Upper lobe of left lung (tissue), 6 donors: ENCODE measurements around the gene SPDYC. TPM values are rescaled to one million over a fixed set of nuclear protein-coding genes. Genes with fewer than 3 reads are reported as not detected.
A peak's percentile ranks its signal among the peaks of the same experiment; 100 is the strongest.
"Not testable (repeated sequence)": the region's sequence is repeated elsewhere in the genome, so short reads cannot be mapped to it uniquely, and the experiment has no call there.

ENCODE experiments used
- ATAC-seq, 2 donors: fragments of 200-7000 bp; cut with Tn5 transposase; one replicate each; pipeline ENCODE4 v1.9.1; 2022; ENCODE audit warnings: mild to moderate bottlenecking in 2 of 2, moderate library complexity in 2 of 2; ENCODE audit not compliant: low FRiP score in 2 of 2
- DNase-seq, 2 donors: peaks; one replicate each; pipeline ENCODE4 v3.0.0-alpha.2; 2019 to 2020
- H3K27ac ChIP-seq, 4 donors: fragments of 200-600 bp; sonication (generic); one replicate each; pipeline ENCODE4 v1.5.1; 2016 to 2019
- H3K27me3 ChIP-seq, 4 donors: fragments of 200-600 bp; sonication (generic); one replicate each; pipeline ENCODE4 v1.5.1; 2017 to 2019
- H3K36me3 ChIP-seq, 4 donors: fragments of 200-600 bp; sonication (generic); one replicate each; pipeline ENCODE4 v1.5.1; 2016 to 2019
- H3K4me1 ChIP-seq, 4 donors: fragments of 200-600 bp; sonication (generic); one replicate each; pipeline ENCODE4 v1.5.1; 2018 to 2019
- H3K4me3 ChIP-seq, 4 donors: fragments of 200-600 bp; sonication (generic); one replicate each; pipeline ENCODE4 v1.5.1; 2017 to 2019; ENCODE audit warnings: mild to moderate bottlenecking in 2 of 4, moderate library complexity in 1 of 4
- H3K9me3 ChIP-seq, 4 donors: fragments of 200-600 bp; sonication (generic); one replicate each; pipeline ENCODE4 v1.5.1; 2018 to 2019
- EP300 ChIP-seq, 4 donors: sonication (generic); formaldehyde crosslinking; IDR thresholded peaks; one replicate each; pipeline ENCODE4 v1.5.1; 2017; ENCODE audit warnings: antibody characterized with exemption in 4 of 4, control low read depth in 2 of 4
- POLR2A ChIP-seq, 4 donors: fragments of 450-650 bp; IDR thresholded peaks; one replicate each; pipeline ENCODE4 v1.5.1; 2016 to 2017; ENCODE audit warnings: antibody characterized with exemption in 4 of 4, mild to moderate bottlenecking in 2 of 4
- POLR2AphosphoS5 ChIP-seq, 2 donors: sonication (generic); formaldehyde crosslinking; IDR thresholded peaks; one replicate each; pipeline ENCODE4 v1.5.1; 2017; ENCODE audit warnings: antibody characterized with exemption in 2 of 2
- WGBS, 2 donors: methylation state at CpG; one replicate each; pipeline ENCODE4 v1.1.5; 2017 to 2018; 5-methylcytosine and 5-hydroxymethylcytosine counted together
- total RNA-seq, 6 donors: library from RNA; depleted of rRNA in 4 of 6; stranded (reverse); fragments of >200 nt in 4 of 6; gene quantifications; one replicate each; pipeline versions ENCODE4 v1.1.0 to v1.2.1, GENCODE V29; 2016 to 2021
- TF ChIP-seq, protein P1 (sequence below), 6 experiments: fragments of 450-650 bp in 4 of 6; fragments of 200-600 bp in 2 of 6; sonication (generic) in 2 of 6; IDR thresholded peaks; one replicate each; pipeline ENCODE4 v1.5.1; 2016 to 2019; ENCODE audit warnings: antibody characterized with exemption in 6 of 6
- donor health status: DM: no; HTN: no; CAD: no; lungs with moderate emphysema.
- donor health status: DM: no; HTN: yes; CAD: no; lungs with severe emphysema.

The SPDYC gene
- total RNA-seq, 6 donors from 2014 or later, result not detected

GRCh38 chr11:65169164-65169641, 830 bp upstream of the SPDYC start:
- no peaks in the 10 kb centered on the region for H3K9me3 ChIP-seq
- H3K4me1 ChIP-seq, result no peaks in the 10 kb centered on the region
- H3K4me3 ChIP-seq, result no peak overlapping the region
- TF ChIP-seq POLR2AphosphoS5 (IDR thresholded peaks at IDR 0.05) (no peak), POLR2A (IDR thresholded peaks at IDR 0.05) (no peak), EP300 (IDR thresholded peaks at IDR 0.05) (no peak)
- TF ChIP-seq, protein P1, sequence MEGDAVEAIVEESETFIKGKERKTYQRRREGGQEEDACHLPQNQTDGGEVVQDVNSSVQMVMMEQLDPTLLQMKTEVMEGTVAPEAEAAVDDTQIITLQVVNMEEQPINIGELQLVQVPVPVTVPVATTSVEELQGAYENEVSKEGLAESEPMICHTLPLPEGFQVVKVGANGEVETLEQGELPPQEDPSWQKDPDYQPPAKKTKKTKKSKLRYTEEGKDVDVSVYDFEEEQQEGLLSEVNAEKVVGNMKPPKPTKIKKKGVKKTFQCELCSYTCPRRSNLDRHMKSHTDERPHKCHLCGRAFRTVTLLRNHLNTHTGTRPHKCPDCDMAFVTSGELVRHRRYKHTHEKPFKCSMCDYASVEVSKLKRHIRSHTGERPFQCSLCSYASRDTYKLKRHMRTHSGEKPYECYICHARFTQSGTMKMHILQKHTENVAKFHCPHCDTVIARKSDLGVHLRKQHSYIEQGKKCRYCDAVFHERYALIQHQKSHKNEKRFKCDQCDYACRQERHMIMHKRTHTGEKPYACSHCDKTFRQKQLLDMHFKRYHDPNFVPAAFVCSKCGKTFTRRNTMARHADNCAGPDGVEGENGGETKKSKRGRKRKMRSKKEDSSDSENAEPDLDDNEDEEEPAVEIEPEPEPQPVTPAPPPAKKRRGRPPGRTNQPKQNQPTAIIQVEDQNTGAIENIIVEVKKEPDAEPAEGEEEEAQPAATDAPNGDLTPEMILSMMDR (IDR thresholded peaks at IDR 0.05), result no peak
- DNase-seq (no peak), ATAC-seq (no peak)
- peak overlapping the region in 1 of 4 donors; percentile 8 for H3K27ac ChIP-seq
- H3K27me3 ChIP-seq, result no peaks in the 10 kb centered on the region
- H3K36me3 ChIP-seq, result no peaks in the 10 kb centered on the region
- 59 to 67% methylated on average over 6 to 11 of the region's 11 CpGs for WGBS, 2 donors

DNA sequence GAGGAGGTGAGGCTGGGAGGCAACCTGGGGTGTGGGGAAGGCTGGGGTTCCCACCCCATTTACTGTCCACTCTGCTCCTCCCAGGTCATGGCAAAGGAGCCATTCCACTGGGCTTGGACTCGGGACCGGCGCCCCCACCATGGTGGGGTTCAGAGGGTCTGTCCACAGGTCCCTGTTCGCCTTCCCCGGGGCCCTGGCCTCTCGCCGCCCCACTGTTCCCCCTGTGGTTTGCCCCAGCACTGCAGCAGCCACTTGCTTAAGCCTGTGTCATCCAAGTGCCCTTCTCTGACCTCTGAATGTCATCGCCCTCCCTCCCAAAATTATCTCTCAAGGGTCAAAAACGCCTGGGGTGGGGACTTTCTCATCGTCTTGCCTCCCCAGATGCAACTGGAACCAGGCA, 2.6 kb downstream of the SPDYC start:
- no peaks in the 10 kb centered on the region for H3K27me3 ChIP-seq
- peak in 1 of 2 donors; percentile 35 for ATAC-seq
- 87 to 93% methylated on average over 9 to 10 of the region's 10 CpGs for WGBS, 2 donors
- H3K27ac ChIP-seq, result no peak overlapping the region
- no peaks in the 10 kb centered on the region for H3K36me3 ChIP-seq
- no peak overlapping the region for H3K4me3 ChIP-seq
- no peaks in the 10 kb centered on the region for H3K9me3 ChIP-seq
- H3K4me1 ChIP-seq, result no peaks in the 10 kb centered on the region
- TF ChIP-seq, protein P1 (IDR thresholded peaks at IDR 0.05), result no peak
- TF ChIP-seq POLR2AphosphoS5 (IDR thresholded peaks at IDR 0.05) (no peak), POLR2A (IDR thresholded peaks at IDR 0.05) (no peak)
- DNase-seq, result peak in 1 of 2 donors; percentile 67

GRCh38 chr11:65174571-65175010, 4.6 kb downstream of the SPDYC start:
- H3K4me3 ChIP-seq, H3K27ac ChIP-seq, H3K4me1 ChIP-seq, H3K36me3 ChIP-seq, DNase-seq, H3K27me3 ChIP-seq, ATAC-seq, H3K9me3 ChIP-seq: not testable (repeated sequence)
- 34 to 72% methylated on average over 2 of the region's 2 CpGs for WGBS, 2 donors

- ATAC-seq (peak; percentile 77 to 88), DNase-seq (peak; percentile 67 to 93)
- Histone ChIP-seq H3K36me3 (peaks cover 0 to 21% (median 10%) of the 10 kb centered on the region in 4 donors), H3K27ac (peak overlapping the region; percentile 90 to 97 (median 96)), H3K9me3 (no peaks in the 10 kb centered on the region), H3K27me3 (no peaks in the 10 kb centered on the region), H3K4me1 (peaks cover 21 to 37% (median 24%) of the 10 kb centered on the region in 4 donors), H3K4me3 (peak overlapping the region; percentile 92 to 97 (median 96))
- TF ChIP-seq POLR2AphosphoS5 (IDR thresholded peaks at IDR 0.05) (no peak), POLR2A (IDR thresholded peaks at IDR 0.05) (peak in 3 of 4 donors; percentile 36 to 51 (median 42))
- TF ChIP-seq, protein P1 (IDR thresholded peaks at IDR 0.05), result peak in 5 of 6 experiments; percentile 48 to 91 (median 75)
- WGBS, 2 donors, result 2 to 3% methylated on average over 8 to 16 of the region's 60 CpGs
These were observed 11.0 kb downstream of the SPDYC start for GRCh38 chr11:65180877-65181568.

DNA sequence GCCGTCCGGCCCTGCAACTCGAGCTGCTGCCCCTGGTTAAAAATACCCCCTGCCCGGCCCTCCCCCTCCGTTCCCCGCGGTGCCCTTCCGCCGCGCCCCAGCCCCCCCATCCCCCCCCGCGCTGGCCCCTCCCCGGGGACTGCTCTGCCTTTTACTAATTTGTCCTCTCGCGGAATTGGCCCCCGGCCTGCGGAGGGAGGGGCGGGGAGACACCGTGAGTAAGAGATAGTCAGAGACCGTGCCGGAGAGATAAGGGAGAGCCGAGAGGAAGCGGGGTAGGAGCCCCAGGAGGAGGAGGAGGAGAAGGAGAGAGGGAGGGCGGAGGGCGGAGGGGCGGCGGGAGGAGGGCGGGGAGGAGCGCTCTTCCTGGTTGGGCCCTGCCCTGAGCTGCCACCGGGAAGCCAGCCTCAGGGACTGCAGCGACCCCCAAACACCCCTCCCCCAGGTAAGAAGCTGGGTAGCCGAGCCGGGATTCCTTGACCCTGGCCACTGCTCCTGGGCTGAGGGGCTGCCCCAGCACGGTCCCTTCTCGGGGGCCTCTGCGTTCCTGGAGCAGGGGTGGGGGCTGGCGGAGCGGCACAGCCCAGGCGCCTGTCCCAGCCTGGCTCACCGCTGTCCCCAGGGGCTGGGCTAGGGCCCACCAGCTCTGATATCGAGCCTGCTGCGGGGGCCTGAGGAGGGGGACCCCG, 11.7 kb downstream of the SPDYC start, which contains the start of gene CAPN1:
Gene CAPN1 (plus strand): TSS at position 360 of the 689 bp plus-strand sequence. CDS start 774 bp downstream, outside the sequence.
- H3K27ac ChIP-seq, result peak within 1 kb of the TSS; percentile 90 to 97 (median 96)
- peaks cover 21 to 37% (median 24%) of the 10 kb centered on the region in 4 donors for H3K4me1 ChIP-seq
- H3K9me3 ChIP-seq, result no peaks in the 10 kb centered on the region
- peak within 1 kb of the TSS; percentile 92 to 97 (median 96) for H3K4me3 ChIP-seq
- ATAC-seq, result peak; percentile 78 to 90
- H3K27me3 ChIP-seq, result no peaks in the 10 kb centered on the region
- DNase-seq, result peak; percentile 83 to 92
- TF ChIP-seq POLR2A (IDR thresholded peaks at IDR 0.05), result no peak
- H3K36me3 ChIP-seq, result peaks cover 0 to 28% (median 17%) of the 10 kb centered on the region in 4 donors
- 0 to 4% methylated on average over 17 to 25 of the region's 43 CpGs for WGBS, 2 donors
